B cell (primary cell): ENCODE measurements around the gene FAM186B. TPM values are rescaled to one million over a fixed set of nuclear protein-coding genes. Genes with fewer than 3 reads are reported as not detected.

Experiments used
- ATAC-seq: fragments of 200-7000 bp; cut with Tn5 transposase; one replicate; pipeline ENCODE4 v1.10.0; 2021; ENCODE audit warnings: low read depth, mild to moderate bottlenecking, moderate number of reproducible peaks, moderate library complexity
- CTCF ChIA-PET: fragments of 350-600 bp; sonication (Branson Sonifier 250); formaldehyde crosslinking; loops from one replicate; lab custom pipeline; 2021; ENCODE audit warnings: antibody characterized with exemption, inconsistent platforms; lab: Charles Lee
- POLR2A ChIA-PET: fragments of 350-600 bp; sonication (Branson Sonifier 250); formaldehyde crosslinking; loops from one replicate; lab custom pipeline; 2021; ENCODE audit warnings: antibody characterized with exemption; lab: Charles Lee
- DNase-seq: peaks from one replicate; pipeline ENCODE4 v3.0.0; 2013
- H2AFZ ChIP-seq: 2 replicates; pipeline ENCODE4 v1.6.1; 2012; ENCODE audit warnings: mild to moderate bottlenecking, low read depth, low read length; ENCODE audit not compliant: insufficient read depth, poor library complexity, severe bottlenecking
- H3K27ac ChIP-seq, 2 donors: 1 replicate in 1 of 2; 2 replicates in 1 of 2; pipeline ENCODE4 v1.5.1; 2012 to 2013; ENCODE audit warnings: low read length in 2 of 2, mild to moderate bottlenecking in 2 of 2, moderate library complexity in 1 of 2
- H3K27me3 ChIP-seq, 4 experiments: fragments of 200-600 bp in 1 of 4; sonication (generic) in 1 of 4; replicated peaks in 1 of 4; 1 replicate in 2 of 4; 2 replicates in 2 of 4; pipeline versions ENCODE4 v1.6.1 to v1.7.0; 2013 to 2016; ENCODE audit warnings: low read length in 3 of 4, mild to moderate bottlenecking in 2 of 4, mixed read lengths in 1 of 4, moderate library complexity in 1 of 4; ENCODE audit not compliant: insufficient read depth in 4 of 4, control insufficient read depth in 3 of 4; ENCODE audit errors: control extremely low read depth in 1 of 4
- H3K36me3 ChIP-seq, 2 experiments: replicated peaks in 1 of 2; 1 replicate in 1 of 2; 2 replicates in 1 of 2; pipeline versions ENCODE4 v1.6.1 to v1.7.1; 2013; ENCODE audit warnings: low read length in 1 of 2; ENCODE audit not compliant: insufficient read depth in 2 of 2, control insufficient read depth in 1 of 2; ENCODE audit errors: control extremely low read depth in 1 of 2, extremely low read depth in 1 of 2
- H3K4me1 ChIP-seq, 2 donors: fragments of 200-600 bp in 1 of 2; sonication (generic) in 1 of 2; 1 replicate in 1 of 2; 2 replicates in 1 of 2; pipeline versions ENCODE4 v1.5.1 to v1.6.1; 2013 to 2017; ENCODE audit warnings: low read length in 2 of 2; ENCODE audit not compliant: control insufficient read depth in 2 of 2, insufficient read depth in 2 of 2
- H3K4me2 ChIP-seq: replicated peaks from 2 replicates; pipeline ENCODE3; 2012; ENCODE audit warnings: mild to moderate bottlenecking, low read depth, low read length; ENCODE audit not compliant: poor library complexity, severe bottlenecking
- H3K4me3 ChIP-seq, 5 experiments: fragments of 200-600 bp in 1 of 5; sonication (generic) in 1 of 5; 1 replicate in 3 of 5; 2 replicates in 2 of 5; pipeline versions ENCODE4 v1.5.1 to v1.7.0; 2011 to 2016; ENCODE audit warnings: low read length in 4 of 5, mild to moderate bottlenecking in 4 of 5, low read depth in 2 of 5, control low read depth in 1 of 5, moderate library complexity in 1 of 5; ENCODE audit not compliant: insufficient read depth in 1 of 5; ENCODE audit errors: control extremely low read depth in 1 of 5, extremely low read depth in 1 of 5
- H3K79me2 ChIP-seq: fragments of 200-600 bp; sonication (generic); one replicate; pipeline ENCODE4 v1.6.0; 2016; ENCODE audit warnings: low read length; ENCODE audit not compliant: control insufficient read depth, insufficient read depth
- H3K9ac ChIP-seq: fragments of 200-600 bp; sonication (generic); 2 replicates; pipeline ENCODE4 v1.6.1; 2017; ENCODE audit warnings: mild to moderate bottlenecking, low read length, moderate library complexity
- H3K9me3 ChIP-seq, 3 donors: one replicate each; pipeline versions ENCODE4 v1.6.1 to v1.7.1; 2013; ENCODE audit warnings: low read length in 2 of 3; ENCODE audit not compliant: control insufficient read depth in 2 of 3, insufficient read depth in 1 of 3; ENCODE audit errors: control extremely low read depth in 1 of 3
- H4K20me1 ChIP-seq: 2 replicates; pipeline ENCODE4 v1.6.0; 2012; ENCODE audit warnings: mild to moderate bottlenecking, low read length; ENCODE audit not compliant: insufficient read depth, control insufficient read depth, poor library complexity, severe bottlenecking
- H3K27ac Mint-ChIP-seq: one replicate; pipeline ENCODE4 v1.8.0; 2021; ENCODE audit warnings: mixed read lengths
- H3K27me3 Mint-ChIP-seq: one replicate; pipeline ENCODE4 v1.8.0; 2021; ENCODE audit warnings: mixed read lengths
- H3K4me1 Mint-ChIP-seq: one replicate; pipeline ENCODE4 v1.8.0; 2021; ENCODE audit warnings: mixed read lengths
- H3K4me3 Mint-ChIP-seq: one replicate; pipeline ENCODE4 v1.8.0; 2021; ENCODE audit warnings: mixed read lengths
- H3K9me3 Mint-ChIP-seq: one replicate; pipeline ENCODE4 v1.8.0; 2022; ENCODE audit warnings: mixed read lengths; ENCODE audit not compliant: insufficient read depth
- EZH2 ChIP-seq: IDR thresholded peaks from 2 replicates; pipeline ENCODE4 v1.6.1; 2012; ENCODE audit warnings: borderline replicate concordance, low read depth, mild to moderate bottlenecking, moderate library complexity, low read length; ENCODE audit not compliant: insufficient read depth, poor library complexity, severe bottlenecking
- WGBS: methylation state at CpG from one replicate; pipeline ENCODE4 v1.1.5; 2013; ENCODE audit warnings: missing lambda C conversion rate; ENCODE audit not compliant: insufficient coverage; 5-methylcytosine and 5-hydroxymethylcytosine counted together
- intact Hi-C: fragments of 100-400 bp; cut with micrococcal nuclease; formaldehyde crosslinking; loops from one replicate; pipeline ENCODE4 v1.10.0; 2022
- polyA plus RNA-seq: library from polyadenylated mRNA; depleted of rRNA; stranded (reverse); fragments of >200 nt; gene quantifications from 2 replicates; pipeline ENCODE4 v1.2.3, GENCODE V29; 2012
- total RNA-seq, 2 donors: library from RNA; stranded (reverse); fragments of 120-200 nt in 1 of 2; gene quantifications; 1 replicate in 1 of 2; 2 replicates in 1 of 2; pipeline versions ENCODE4 v1.2.3 to v1.2.4, GENCODE V29; 2013 to 2022
- TF ChIP-seq, protein P1 (sequence below): fragments of 200-600 bp; IDR thresholded peaks from one replicate; pipeline ENCODE4 v1.8.0; 2022; ENCODE audit warnings: antibody characterized with exemption, mild to moderate bottlenecking

The FAM186B gene
- total and polyA plus RNA-seq, 2 donors (not counting 1 experiment from before 2014, with no cell fraction given), result 0.13 to 0.47 TPM

DNA sequence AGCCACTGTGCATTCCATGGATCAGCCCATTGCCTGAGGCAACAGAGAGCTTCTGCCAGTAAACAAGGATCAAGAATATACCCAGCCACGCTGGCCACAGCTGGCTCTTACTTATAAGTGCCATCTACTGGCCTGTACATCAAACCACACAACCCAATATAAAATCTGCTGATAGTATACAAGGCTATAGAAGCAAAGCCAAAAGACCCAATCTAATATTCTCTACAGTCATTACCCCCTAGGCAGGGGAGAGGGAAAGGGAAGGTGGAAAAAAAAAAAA is 4.4 kb upstream of the FAM186B start:
- H3K36me3 ChIP-seq, result no peaks in the 10 kb centered on the region
- DNase-seq (no peak), ATAC-seq (no peak)
- no peaks in the 10 kb centered on the region for H4K20me1 ChIP-seq
- no CpG with 5 or more reads among the region's 1 CpG for WGBS
- no peak overlapping the region for H2AFZ ChIP-seq
- no peaks in the 10 kb centered on the region for H3K4me1 ChIP-seq
- no peak overlapping the region for H3K9ac ChIP-seq
- no peak overlapping the region for H3K4me2 ChIP-seq
- TF ChIP-seq EZH2, result no peak
- TF ChIP-seq, protein P1, sequence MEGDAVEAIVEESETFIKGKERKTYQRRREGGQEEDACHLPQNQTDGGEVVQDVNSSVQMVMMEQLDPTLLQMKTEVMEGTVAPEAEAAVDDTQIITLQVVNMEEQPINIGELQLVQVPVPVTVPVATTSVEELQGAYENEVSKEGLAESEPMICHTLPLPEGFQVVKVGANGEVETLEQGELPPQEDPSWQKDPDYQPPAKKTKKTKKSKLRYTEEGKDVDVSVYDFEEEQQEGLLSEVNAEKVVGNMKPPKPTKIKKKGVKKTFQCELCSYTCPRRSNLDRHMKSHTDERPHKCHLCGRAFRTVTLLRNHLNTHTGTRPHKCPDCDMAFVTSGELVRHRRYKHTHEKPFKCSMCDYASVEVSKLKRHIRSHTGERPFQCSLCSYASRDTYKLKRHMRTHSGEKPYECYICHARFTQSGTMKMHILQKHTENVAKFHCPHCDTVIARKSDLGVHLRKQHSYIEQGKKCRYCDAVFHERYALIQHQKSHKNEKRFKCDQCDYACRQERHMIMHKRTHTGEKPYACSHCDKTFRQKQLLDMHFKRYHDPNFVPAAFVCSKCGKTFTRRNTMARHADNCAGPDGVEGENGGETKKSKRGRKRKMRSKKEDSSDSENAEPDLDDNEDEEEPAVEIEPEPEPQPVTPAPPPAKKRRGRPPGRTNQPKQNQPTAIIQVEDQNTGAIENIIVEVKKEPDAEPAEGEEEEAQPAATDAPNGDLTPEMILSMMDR, result no peak
- H3K4me3 Mint-ChIP-seq, result no peak overlapping the region
- ChIA-PET CTCF (no interaction called here), POLR2A (no interaction called here)
- no peaks in the 10 kb centered on the region for H3K27me3 ChIP-seq
- H3K9me3 ChIP-seq, result peaks cover 0 to 15% (median 1%) of the 10 kb centered on the region in 3 donors
- no peak overlapping the region for H3K27ac Mint-ChIP-seq
- intact Hi-C loops, result no loop called here
- no peak overlapping the region for H3K4me3 ChIP-seq
- H3K4me1 Mint-ChIP-seq, result no peaks in the 10 kb centered on the region
- peaks cover 21% of the 10 kb centered on the region for H3K27me3 Mint-ChIP-seq
- no peaks in the 10 kb centered on the region for H3K79me2 ChIP-seq
- H3K27ac ChIP-seq, result no peak overlapping the region
- H3K9me3 Mint-ChIP-seq, result no peaks in the 10 kb centered on the region

DNA sequence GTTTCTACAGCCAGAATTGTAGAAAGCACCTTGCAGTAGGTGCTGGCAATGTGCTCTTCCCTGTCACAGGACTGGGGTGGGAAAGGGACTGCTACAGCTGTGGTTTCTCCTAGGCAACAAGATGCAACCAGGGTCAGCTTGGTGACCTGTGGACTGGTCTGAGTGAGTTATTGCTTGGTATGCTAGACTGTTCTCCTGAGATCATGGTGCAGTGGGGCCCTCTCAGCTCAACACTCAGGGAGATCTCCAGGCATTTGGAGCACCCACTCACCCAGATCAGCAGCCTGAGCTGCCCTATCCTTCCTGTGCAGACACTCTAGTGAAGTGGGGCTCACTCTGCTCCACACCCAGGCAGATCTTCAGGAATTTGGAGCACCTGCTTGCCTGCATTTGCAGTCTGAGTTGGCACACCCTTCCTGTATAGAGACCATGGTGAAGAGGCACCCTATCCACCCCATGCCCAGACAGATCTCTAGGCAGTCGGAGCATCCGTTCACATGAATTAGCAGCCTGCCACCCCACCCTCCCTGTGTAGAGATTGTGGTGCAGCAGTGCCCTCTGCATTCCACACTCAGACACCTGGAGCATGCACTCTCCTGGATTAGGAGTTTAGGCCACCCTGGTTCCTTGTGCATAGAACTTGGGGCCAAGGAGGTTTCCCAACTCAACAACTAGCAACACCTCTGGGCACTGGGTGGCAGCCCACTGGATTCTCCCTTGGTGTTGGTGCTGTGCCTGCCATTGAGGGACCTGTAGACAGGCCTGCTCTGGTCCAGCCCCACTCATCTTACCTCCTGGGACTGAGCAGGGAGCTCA is 3.8 kb upstream of the FAM186B start:
- Histone ChIP-seq H3K4me1 (no peaks in the 10 kb centered on the region), H3K9ac (no peak overlapping the region), H2AFZ (no peak overlapping the region), H3K4me3 (no peak overlapping the region), H3K9me3 (peaks cover 0 to 15% (median 1%) of the 10 kb centered on the region in 3 donors), H3K27me3 (no peaks in the 10 kb centered on the region), H3K36me3 (no peaks in the 10 kb centered on the region), H3K27ac (no peak overlapping the region), H3K79me2 (no peaks in the 10 kb centered on the region), H3K4me2 (no peak overlapping the region), H4K20me1 (no peaks in the 10 kb centered on the region)
- TF ChIP-seq EZH2, result no peak
- TF ChIP-seq, protein P1, result no peak
- ChIA-PET POLR2A (no interaction called here), CTCF (no interaction called here)
- H3K27ac Mint-ChIP-seq, result no peak overlapping the region
- no CpG with 5 or more reads among the region's 2 CpGs for WGBS
- no peak overlapping the region for H3K4me3 Mint-ChIP-seq
- intact Hi-C loops, result no loop called here
- no peaks in the 10 kb centered on the region for H3K4me1 Mint-ChIP-seq
- DNase-seq (no peak), ATAC-seq (no peak)
- no peaks in the 10 kb centered on the region for H3K9me3 Mint-ChIP-seq
- H3K27me3 Mint-ChIP-seq, result peaks cover 17% of the 10 kb centered on the region
